HEK293 (cell line): ENCODE results near the gene PIGW.

Experiments used
- ATF2 ChIP-seq: fragments of 450-650 bp; formaldehyde crosslinking; IDR thresholded peaks from 2 replicates; pipeline ENCODE4 v1.5.1; 2016; ENCODE audit warnings: missing biosample characterization, missing genetic modification characterization, low read depth
- EGR2 ChIP-seq: fragments of 450-650 bp; formaldehyde crosslinking; IDR thresholded peaks from 2 replicates; pipeline ENCODE4 v1.5.1; 2016; ENCODE audit warnings: low read depth, missing biosample characterization, missing genetic modification characterization
- HOXD13 ChIP-seq: sonication (generic); formaldehyde crosslinking; IDR thresholded peaks from 2 replicates; pipeline ENCODE4 v1.8.0; 2022; ENCODE audit warnings: missing genetic modification reagents, borderline replicate concordance
- KLF10 ChIP-seq: fragments of 450-650 bp; IDR thresholded peaks from 2 replicates; pipeline ENCODE4 v1.5.1; 2018; ENCODE audit warnings: missing biosample characterization, mild to moderate bottlenecking, missing genetic modification characterization
- PRDM2 ChIP-seq: fragments of 450-650 bp; formaldehyde crosslinking; IDR thresholded peaks from 2 replicates; pipeline ENCODE4 v1.5.1; 2016; ENCODE audit warnings: missing biosample characterization, missing genetic modification characterization, borderline replicate concordance
- PRDM6 ChIP-seq: fragments of 450-650 bp; formaldehyde crosslinking; IDR thresholded peaks from 2 replicates; pipeline ENCODE4 v1.5.1; 2017; ENCODE audit warnings: missing biosample characterization, missing genetic modification characterization
- TSHZ1 ChIP-seq: fragments of 450-650 bp; formaldehyde crosslinking; IDR thresholded peaks from 2 replicates; pipeline ENCODE4 v1.5.1; 2016; ENCODE audit warnings: missing biosample characterization, missing genetic modification characterization, borderline replicate concordance
- ZBTB48 ChIP-seq: fragments of 450-650 bp; formaldehyde crosslinking; IDR thresholded peaks from 2 replicates; pipeline ENCODE4 v1.5.1; 2016; ENCODE audit warnings: missing biosample characterization, missing genetic modification characterization
- ZFP69B ChIP-seq: fragments of 450-650 bp; formaldehyde crosslinking; IDR thresholded peaks from 2 replicates; pipeline ENCODE4 v1.5.1; 2016; ENCODE audit warnings: missing biosample characterization, missing genetic modification characterization
- ZNF19 ChIP-seq: fragments of 450-650 bp; formaldehyde crosslinking; IDR thresholded peaks from 2 replicates; pipeline ENCODE4; 2016; ENCODE audit warnings: missing biosample characterization, missing genetic modification characterization, low read depth
- ZNF394 ChIP-seq: fragments of 450-650 bp; formaldehyde crosslinking; IDR thresholded peaks from 2 replicates; pipeline ENCODE4 v1.5.1; 2016; ENCODE audit warnings: missing biosample characterization, missing genetic modification characterization, mild to moderate bottlenecking, moderate library complexity, borderline replicate concordance
- ZNF404 ChIP-seq: fragments of 450-650 bp; formaldehyde crosslinking; IDR thresholded peaks from 2 replicates; pipeline ENCODE4 v1.5.1; 2017; ENCODE audit warnings: missing biosample characterization, missing genetic modification characterization
- ZNF510 ChIP-seq: fragments of 450-650 bp; formaldehyde crosslinking; IDR thresholded peaks from 2 replicates; pipeline ENCODE4 v1.5.1; 2018; ENCODE audit warnings: mild to moderate bottlenecking, missing genetic modification characterization, missing biosample characterization; ENCODE audit not compliant: insufficient replicate concordance
- ZNF621 ChIP-seq: fragments of 450-650 bp; formaldehyde crosslinking; IDR thresholded peaks from 2 replicates; pipeline ENCODE4 v1.5.1; 2017; ENCODE audit warnings: missing biosample characterization, missing genetic modification characterization
- ZNF629 ChIP-seq: fragments of 450-650 bp; formaldehyde crosslinking; IDR thresholded peaks from 2 replicates; pipeline ENCODE4 v1.5.1; 2017; ENCODE audit warnings: missing biosample characterization, missing genetic modification characterization
- ZNF664 ChIP-seq: fragments of 450-650 bp; formaldehyde crosslinking; IDR thresholded peaks from 2 replicates; pipeline ENCODE4 v1.5.1; 2016; ENCODE audit warnings: missing biosample characterization, missing genetic modification characterization
- ZNF704 ChIP-seq: fragments of 450-650 bp; formaldehyde crosslinking; IDR thresholded peaks from 2 replicates; pipeline ENCODE4 v1.5.1; 2016; ENCODE audit warnings: missing biosample characterization, missing genetic modification characterization
- ZNF791 ChIP-seq: fragments of 450-650 bp; formaldehyde crosslinking; IDR thresholded peaks from 2 replicates; pipeline ENCODE4 v1.5.1; 2016; ENCODE audit warnings: missing biosample characterization, missing genetic modification characterization
- ZSCAN16 ChIP-seq: fragments of 450-650 bp; formaldehyde crosslinking; IDR thresholded peaks from 2 replicates; pipeline ENCODE4 v1.5.1; 2016; ENCODE audit warnings: missing biosample characterization, missing genetic modification characterization
- ZXDB ChIP-seq: fragments of 450-650 bp; formaldehyde crosslinking; IDR thresholded peaks from 2 replicates; pipeline ENCODE4 v1.5.1; 2016; ENCODE audit warnings: missing biosample characterization, missing genetic modification characterization
- TF ChIP-seq, protein P1 (sequence below): fragments of 450-650 bp; IDR thresholded peaks from 2 replicates; pipeline ENCODE4 v1.5.1; 2018; ENCODE audit warnings: missing biosample characterization, missing genetic modification characterization
- TF ChIP-seq, protein P2 (sequence below): IDR thresholded peaks from 2 replicates; pipeline ENCODE4 v1.6.1; 2011; ENCODE audit warnings: mild to moderate bottlenecking, low read depth, low read length, borderline replicate concordance

PIGW gene

GRCh38 chr17:36544307-36545076 is 9.7 kb downstream of the PIGW start, which contains the start of gene GGNBP2 (continued):
- TF ChIP-seq, protein P1, sequence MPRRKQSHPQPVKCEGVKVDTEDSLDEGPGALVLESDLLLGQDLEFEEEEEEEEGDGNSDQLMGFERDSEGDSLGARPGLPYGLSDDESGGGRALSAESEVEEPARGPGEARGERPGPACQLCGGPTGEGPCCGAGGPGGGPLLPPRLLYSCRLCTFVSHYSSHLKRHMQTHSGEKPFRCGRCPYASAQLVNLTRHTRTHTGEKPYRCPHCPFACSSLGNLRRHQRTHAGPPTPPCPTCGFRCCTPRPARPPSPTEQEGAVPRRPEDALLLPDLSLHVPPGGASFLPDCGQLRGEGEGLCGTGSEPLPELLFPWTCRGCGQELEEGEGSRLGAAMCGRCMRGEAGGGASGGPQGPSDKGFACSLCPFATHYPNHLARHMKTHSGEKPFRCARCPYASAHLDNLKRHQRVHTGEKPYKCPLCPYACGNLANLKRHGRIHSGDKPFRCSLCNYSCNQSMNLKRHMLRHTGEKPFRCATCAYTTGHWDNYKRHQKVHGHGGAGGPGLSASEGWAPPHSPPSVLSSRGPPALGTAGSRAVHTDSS (tag by site-specific recombination) = no peak
- TF ChIP-seq ZNF704 (tag by site-specific recombination) = no peak
- TF ChIP-seq ZSCAN16 (tag by site-specific recombination) = no peak
- TF ChIP-seq TSHZ1 (tag by site-specific recombination) = no peak
- no peak for TF ChIP-seq ZNF510 (tag by site-specific recombination)
- TF ChIP-seq ZFP69B = peak; percentile 88
- no peak; the same call in 1 of the 2 replicates for TF ChIP-seq ZNF394 (tag by site-specific recombination)
- no peak for TF ChIP-seq PRDM6 (tag by site-specific recombination)
- TF ChIP-seq, protein P2, sequence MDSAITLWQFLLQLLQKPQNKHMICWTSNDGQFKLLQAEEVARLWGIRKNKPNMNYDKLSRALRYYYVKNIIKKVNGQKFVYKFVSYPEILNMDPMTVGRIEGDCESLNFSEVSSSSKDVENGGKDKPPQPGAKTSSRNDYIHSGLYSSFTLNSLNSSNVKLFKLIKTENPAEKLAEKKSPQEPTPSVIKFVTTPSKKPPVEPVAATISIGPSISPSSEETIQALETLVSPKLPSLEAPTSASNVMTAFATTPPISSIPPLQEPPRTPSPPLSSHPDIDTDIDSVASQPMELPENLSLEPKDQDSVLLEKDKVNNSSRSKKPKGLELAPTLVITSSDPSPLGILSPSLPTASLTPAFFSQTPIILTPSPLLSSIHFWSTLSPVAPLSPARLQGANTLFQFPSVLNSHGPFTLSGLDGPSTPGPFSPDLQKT = no peak
- peak; percentile 49; the same call in 1 of the 2 replicates for TF ChIP-seq ZNF629 (tag by site-specific recombination)
- no peak for TF ChIP-seq ZNF19 (tag by site-specific recombination)
- no peak for TF ChIP-seq ATF2 (tag by site-specific recombination)
- TF ChIP-seq ZBTB48 (tag by site-specific recombination) = 0 out of 2 replicates have a peak, but pooled peaks have one; percentile 30
- peak; percentile 79; the same call in 1 of the 2 replicates for TF ChIP-seq ZXDB (tag by site-specific recombination)
- peak; percentile 34; the same call in 1 of the 2 replicates for TF ChIP-seq EGR2
- no peak for TF ChIP-seq ZNF404 (tag by site-specific recombination)
- TF ChIP-seq PRDM2 (tag by site-specific recombination) = no peak
- no peak for TF ChIP-seq HOXD13 (CRISPR knock-in tag)
- no peak for TF ChIP-seq ZNF664 (tag by site-specific recombination)
- peak; percentile 52 for TF ChIP-seq KLF10
- no peak for TF ChIP-seq ZNF621 (tag by site-specific recombination)
- TF ChIP-seq ZNF791 (tag by site-specific recombination) = no peak
